Renal cortex interstitium (tissue), 11 donors: ENCODE results near the gene MVD. TPM values are rescaled to one million over a fixed set of nuclear protein-coding genes. Genes with fewer than 3 reads are reported as not detected.
"Not testable (repeated sequence)": the region's sequence is repeated elsewhere in the genome, so short reads cannot be mapped to it uniquely, and the experiment has no call there.

Source experiments
- DNase-seq, 11 donors: peaks; one replicate each; pipeline ENCODE4 v3.0.0-alpha.2; 2013; ENCODE audit warnings: low read depth in 9 of 11, low spot score in 4 of 11; ENCODE audit errors: extremely low read depth in 1 of 11
- polyA plus RNA-seq, 3 donors: library from polyadenylated mRNA; unstranded; fragments of 120-200 nt; gene quantifications; one replicate each; pipeline ENCODE4 v1.2.1, GENCODE V29; 2013; ENCODE audit not compliant: insufficient read length in 3 of 3

The MVD gene
- polyA plus RNA-seq, 3 donors: 27.9 to 43.7 (median 39.8) TPM

- no peak for DNase-seq
These were observed 24.8 kb upstream of the MVD start for GRCh38 chr16:88687676-88688012.

GRCh38 chr16:88687254-88687576 lies 24.3 kb upstream of the MVD start:
- DNase-seq: no peak

GRCh38 chr16:88686439-88687253 lies 23.8 kb upstream of the MVD start, which contains the start of gene SNAI3:
Gene SNAI3 (minus strand): TSS chr16:88686507. CDS start chr16:88686406, 101 bp downstream.
- peak in 8 of 11 donors; percentile 40 to 70 (median 66) for DNase-seq

- no peak for DNase-seq
These were observed 23.2 kb upstream of the MVD start for GRCh38 chr16:88686062-88686438.

- DNase-seq: no peak
These were observed 22.5 kb upstream of the MVD start for GRCh38 chr16:88685156-88686061.

- DNase-seq: no peak
These were observed 21.8 kb upstream of the MVD start for GRCh38 chr16:88684569-88685155.

GRCh38 chr16:88681709-88682451 lies 19.0 kb upstream of the MVD start:
- DNase-seq: no peak

- DNase-seq: no peak
These were observed 18.3 kb upstream of the MVD start for GRCh38 chr16:88681084-88681680.

- DNase-seq: no peak
These were observed 17.7 kb upstream of the MVD start for GRCh38 chr16:88680554-88681083.

- DNase-seq: no peak
These were observed 15.5 kb upstream of the MVD start for GRCh38 chr16:88678224-88678979.

- no peak for DNase-seq
These were observed 14.8 kb upstream of the MVD start for GRCh38 chr16:88677721-88678120.

- DNase-seq: no peak
These were observed 13.8 kb upstream of the MVD start for GRCh38 chr16:88676502-88677242.

GRCh38 chr16:88673716-88674379 lies 11.0 kb upstream of the MVD start:
- DNase-seq: no peak

GRCh38 chr16:88672776-88673175 lies 9.9 kb upstream of the MVD start:
- DNase-seq: no peak

- DNase-seq: no peak
These were observed 8.9 kb upstream of the MVD start for GRCh38 chr16:88671806-88672205.

- DNase-seq: no peak
These were observed 7.1 kb upstream of the MVD start for GRCh38 chr16:88669980-88670379.

- DNase-seq: not testable (repeated sequence)
These were observed 6.6 kb upstream of the MVD start for GRCh38 chr16:88669493-88669892.
